ENCODE data around the gene SLCO3A1. TPM values are rescaled to one million over a fixed set of nuclear protein-coding genes. Genes with fewer than 3 reads are reported as not detected.

The SLCO3A1 gene
- total and polyA plus RNA-seq, 9 donors: 1.7 to 8.6 (median 4.5) TPM

DNA sequence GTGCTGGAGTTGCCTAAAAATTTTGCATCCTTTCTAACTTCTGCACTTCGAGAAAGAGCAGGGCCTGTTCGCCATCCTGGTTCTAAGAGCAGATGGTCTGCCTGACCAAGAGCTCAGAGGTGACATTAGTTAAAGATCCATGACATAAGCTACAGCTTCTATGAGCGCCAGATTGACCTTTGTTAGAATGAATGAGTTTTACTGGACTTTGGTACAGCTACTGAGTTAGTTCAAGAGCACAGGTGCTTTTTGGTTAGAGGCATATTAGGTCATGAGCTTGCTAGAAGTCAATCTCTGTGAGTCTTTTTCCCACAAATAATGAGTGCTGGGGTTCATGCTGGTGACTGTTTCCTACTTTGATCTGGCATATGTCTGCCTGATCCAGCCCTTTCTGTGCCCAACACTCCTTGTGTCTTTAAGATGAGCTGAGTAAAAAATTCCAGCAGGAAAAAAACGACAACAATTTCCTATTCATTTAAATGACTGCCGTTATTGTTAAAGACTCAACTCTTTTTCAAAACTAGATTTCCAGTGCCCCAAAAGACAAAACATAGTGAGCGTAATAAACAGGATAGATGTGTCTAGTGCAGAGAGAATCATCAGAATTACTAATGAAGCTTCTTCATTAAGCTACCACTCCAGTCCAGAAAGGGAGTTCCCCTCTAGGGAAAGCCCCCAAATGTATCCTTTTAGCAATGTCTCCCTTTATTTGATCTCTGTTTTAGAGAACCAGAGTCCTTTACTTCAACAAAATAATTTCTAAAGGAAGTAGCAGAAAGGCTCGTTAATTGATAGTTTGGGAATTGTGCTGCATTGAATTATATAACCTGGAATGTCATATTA, 152.9 kb downstream of the SLCO3A1 start:
- no peak for DNase-seq
- Histone ChIP-seq H3K36me3 (ENCODE audit: control insufficient read depth, insufficient read depth, low read length) (no peaks in the 10 kb centered on the region), H3K9me3 (replicated peaks; ENCODE audit: control insufficient read depth, low read depth, low read length) (no peaks in the 10 kb centered on the region), H3K27ac (ENCODE audit: low read length) (no peak overlapping the region), H3K4me3 (ENCODE audit: low read length) (no peak overlapping the region), H3K4me1 (ENCODE audit: control insufficient read depth, insufficient read depth, low read length) (no peaks in the 10 kb centered on the region), H3K27me3 (ENCODE audit: control insufficient read depth, insufficient read depth, low read length) (peaks cover 4% of the 10 kb centered on the region)
- 80% methylated on average over 2 of the region's 7 CpGs for WGBS (ENCODE audit: insufficient coverage)

DNA sequence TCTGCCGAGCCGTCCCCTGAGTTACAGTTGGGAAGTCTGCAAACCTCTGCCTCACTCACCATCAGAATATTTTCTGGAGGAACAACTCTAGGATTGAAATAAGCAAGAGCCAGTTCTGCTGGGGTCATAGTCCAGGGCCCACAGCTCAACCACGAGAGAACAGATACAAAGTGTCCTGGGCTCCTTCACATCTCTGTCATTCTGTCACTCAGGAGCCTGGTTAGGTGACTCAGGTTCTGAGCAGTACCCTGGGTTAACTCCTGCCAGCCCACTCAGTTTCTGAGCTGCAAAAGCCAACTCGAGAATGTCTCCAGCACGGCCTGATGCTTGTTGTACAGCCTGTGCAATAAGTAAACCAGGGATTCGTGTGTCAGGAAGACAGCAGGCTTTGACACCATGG, 155.7 kb downstream of the SLCO3A1 start:
- Histone ChIP-seq H3K27ac (ENCODE audit: low read length) (no peak overlapping the region), H3K4me1 (ENCODE audit: control insufficient read depth, insufficient read depth, low read length) (no peaks in the 10 kb centered on the region)

GRCh38 chr15:92011611-92012367, 158.3 kb downstream of the SLCO3A1 start:
- Histone ChIP-seq H3K27ac (ENCODE audit: low read length) (no peak overlapping the region), H3K4me1 (ENCODE audit: control insufficient read depth, insufficient read depth, low read length) (no peaks in the 10 kb centered on the region), H3K36me3 (ENCODE audit: control insufficient read depth, insufficient read depth, low read length) (no peaks in the 10 kb centered on the region), H3K4me3 (ENCODE audit: low read length) (no peak overlapping the region), H3K9me3 (replicated peaks; ENCODE audit: control insufficient read depth, low read depth, low read length) (no peaks in the 10 kb centered on the region), H3K27me3 (ENCODE audit: control insufficient read depth, insufficient read depth, low read length) (peaks cover 6% of the 10 kb centered on the region)
- no peak for DNase-seq
- WGBS (ENCODE audit: insufficient coverage): 59% methylated on average over 10 of the region's 14 CpGs

More for the DNA sequence above, 155.7 kb downstream of the SLCO3A1 start:
- no peaks in the 10 kb centered on the region for H3K36me3 ChIP-seq (ENCODE audit: control insufficient read depth, insufficient read depth, low read length)
- no peak for DNase-seq
- H3K9me3 ChIP-seq (replicated peaks; ENCODE audit: control insufficient read depth, low read depth, low read length): no peaks in the 10 kb centered on the region
- no peak overlapping the region for H3K4me3 ChIP-seq (ENCODE audit: low read length)
- WGBS (ENCODE audit: insufficient coverage): 85% methylated on average over 6 of the region's 6 CpGs
- peaks cover 9% of the 10 kb centered on the region for H3K27me3 ChIP-seq (ENCODE audit: control insufficient read depth, insufficient read depth, low read length)

DNA sequence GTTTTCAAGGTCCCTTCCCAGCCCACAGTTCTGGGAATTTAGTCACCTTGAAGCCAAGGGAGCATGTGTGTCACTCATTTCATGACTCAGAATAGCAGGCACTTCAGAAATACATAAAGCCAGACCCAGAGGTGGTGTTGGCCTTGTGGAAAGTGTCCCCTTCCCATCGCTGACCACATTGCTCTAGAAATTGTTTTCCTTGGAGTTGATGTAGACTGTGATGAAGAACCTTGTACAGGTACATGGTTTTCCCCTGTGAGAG, 158.8 kb downstream of the SLCO3A1 start:
- DNase-seq: no peak
- H3K4me1 ChIP-seq (ENCODE audit: control insufficient read depth, insufficient read depth, low read length): no peaks in the 10 kb centered on the region
- peaks cover 6% of the 10 kb centered on the region for H3K27me3 ChIP-seq (ENCODE audit: control insufficient read depth, insufficient read depth, low read length)
- H3K36me3 ChIP-seq (ENCODE audit: control insufficient read depth, insufficient read depth, low read length): no peaks in the 10 kb centered on the region
- WGBS (ENCODE audit: insufficient coverage): 88% methylated on average over 1 of the region's 1 CpG
- no peak overlapping the region for H3K27ac ChIP-seq (ENCODE audit: low read length)
- H3K9me3 ChIP-seq (replicated peaks; ENCODE audit: control insufficient read depth, low read depth, low read length): no peaks in the 10 kb centered on the region
- no peak overlapping the region for H3K4me3 ChIP-seq (ENCODE audit: low read length)

GRCh38 chr15:92012881-92013280, 159.4 kb downstream of the SLCO3A1 start:
- Histone ChIP-seq H3K9me3 (replicated peaks; ENCODE audit: control insufficient read depth, low read depth, low read length) (no peaks in the 10 kb centered on the region), H3K4me1 (ENCODE audit: control insufficient read depth, insufficient read depth, low read length) (no peaks in the 10 kb centered on the region), H3K36me3 (ENCODE audit: control insufficient read depth, insufficient read depth, low read length) (no peaks in the 10 kb centered on the region), H3K27ac (ENCODE audit: low read length) (no peak overlapping the region), H3K4me3 (ENCODE audit: low read length) (no peak overlapping the region), H3K27me3 (ENCODE audit: control insufficient read depth, insufficient read depth, low read length) (peaks cover 6% of the 10 kb centered on the region)
- WGBS (ENCODE audit: insufficient coverage): 87% methylated on average over 6 of the region's 6 CpGs
- DNase-seq: no peak

GRCh38 chr15:92014281-92015030, 160.9 kb downstream of the SLCO3A1 start:
- peaks cover 8% of the 10 kb centered on the region for H3K27me3 ChIP-seq (ENCODE audit: control insufficient read depth, insufficient read depth, low read length)
- no peaks in the 10 kb centered on the region for H3K36me3 ChIP-seq (ENCODE audit: control insufficient read depth, insufficient read depth, low read length)
- H3K4me1 ChIP-seq (ENCODE audit: control insufficient read depth, insufficient read depth, low read length): no peaks in the 10 kb centered on the region
- no peak overlapping the region for H3K27ac ChIP-seq (ENCODE audit: low read length)
- H3K9me3 ChIP-seq (replicated peaks; ENCODE audit: control insufficient read depth, low read depth, low read length): no peaks in the 10 kb centered on the region
- no peak overlapping the region for H3K4me3 ChIP-seq (ENCODE audit: low read length)
- no peak for DNase-seq
- 64% methylated on average over 2 of the region's 6 CpGs for WGBS (ENCODE audit: insufficient coverage)

DNA sequence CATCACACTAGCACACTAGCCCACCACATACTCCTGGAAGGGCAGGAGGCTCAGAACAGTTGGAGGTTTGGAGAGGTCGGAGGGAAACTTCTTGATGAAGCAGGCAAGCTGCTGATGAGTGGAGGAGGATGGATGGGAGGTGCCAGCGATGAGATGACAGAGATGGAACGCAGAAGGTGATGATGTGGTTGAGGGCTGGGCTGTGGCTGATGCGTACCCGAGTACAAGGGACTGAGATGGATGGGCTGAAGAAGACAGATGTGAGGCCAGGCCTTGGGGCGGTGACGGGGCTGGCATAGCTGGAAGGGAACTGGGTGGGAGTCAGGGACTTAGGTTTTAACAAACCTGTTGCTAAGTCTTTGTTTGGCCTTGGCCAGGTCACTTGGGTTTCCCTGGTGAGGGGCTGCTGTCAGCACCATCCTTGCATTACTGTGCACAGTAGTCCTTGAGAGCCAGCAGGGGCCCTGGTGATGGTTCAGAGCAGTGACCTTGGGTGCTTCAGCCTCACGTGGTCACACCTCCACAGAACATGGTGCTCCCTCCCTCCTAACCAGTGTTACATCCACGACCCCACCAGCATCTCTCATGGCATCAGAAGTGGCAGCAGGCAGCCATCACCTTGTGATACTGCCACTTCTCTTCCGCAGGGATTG, 164.5 kb downstream of the SLCO3A1 start:
- Histone ChIP-seq H3K36me3 (ENCODE audit: control insufficient read depth, insufficient read depth, low read length) (no peaks in the 10 kb centered on the region), H3K27ac (ENCODE audit: low read length) (no peak overlapping the region), H3K4me1 (ENCODE audit: control insufficient read depth, insufficient read depth, low read length) (no peaks in the 10 kb centered on the region), H3K27me3 (ENCODE audit: control insufficient read depth, insufficient read depth, low read length) (peaks cover 5% of the 10 kb centered on the region), H3K9me3 (replicated peaks; ENCODE audit: control insufficient read depth, low read depth, low read length) (no peaks in the 10 kb centered on the region), H3K4me3 (ENCODE audit: low read length) (no peak overlapping the region)
- 92% methylated on average over 8 of the region's 10 CpGs for WGBS (ENCODE audit: insufficient coverage)
- no peak for DNase-seq

DNA sequence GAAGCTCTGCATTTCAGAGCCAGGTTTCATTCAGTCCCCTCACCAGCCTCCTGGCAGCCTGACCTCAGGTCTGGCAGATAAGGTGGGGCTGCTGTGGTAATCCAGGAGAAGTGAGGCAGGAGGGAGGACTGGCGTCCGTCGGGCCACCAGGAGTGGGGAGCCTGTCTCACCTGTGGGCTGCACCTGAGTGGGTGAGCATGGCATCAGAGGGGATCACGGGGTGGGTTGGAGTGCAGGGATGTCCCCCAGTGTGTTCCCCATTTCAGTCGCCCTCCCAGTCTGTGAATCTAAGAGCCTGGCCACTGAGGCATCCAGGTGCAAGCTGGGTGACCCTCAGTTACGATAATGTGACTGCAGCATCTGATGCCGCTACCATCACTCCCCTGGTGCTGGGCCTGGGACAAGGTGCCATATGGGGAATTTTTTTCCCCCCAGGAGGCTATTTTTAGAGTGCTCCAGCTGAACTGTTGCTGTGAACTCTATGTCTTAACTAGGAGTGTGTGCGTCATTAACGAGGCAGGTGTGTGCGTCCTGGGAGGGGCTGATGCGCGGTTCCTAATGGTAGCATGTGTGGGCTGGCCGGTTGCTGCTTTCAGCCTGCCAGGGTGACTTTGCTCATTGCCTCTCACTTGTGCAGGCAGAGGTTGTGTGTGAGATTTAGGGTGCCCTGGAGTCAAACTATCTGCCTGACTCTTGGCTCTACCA, 165.2 kb downstream of the SLCO3A1 start:
- no peaks in the 10 kb centered on the region for H3K9me3 ChIP-seq (replicated peaks; ENCODE audit: control insufficient read depth, low read depth, low read length)
- H3K27ac ChIP-seq (ENCODE audit: low read length): no peak overlapping the region
- WGBS (ENCODE audit: insufficient coverage): 78% methylated on average over 12 of the region's 13 CpGs
- no peaks in the 10 kb centered on the region for H3K4me1 ChIP-seq (ENCODE audit: control insufficient read depth, insufficient read depth, low read length)
- peaks cover 5% of the 10 kb centered on the region for H3K27me3 ChIP-seq (ENCODE audit: control insufficient read depth, insufficient read depth, low read length)
- H3K36me3 ChIP-seq (ENCODE audit: control insufficient read depth, insufficient read depth, low read length): no peaks in the 10 kb centered on the region
- H3K4me3 ChIP-seq (ENCODE audit: low read length): no peak overlapping the region
- DNase-seq: no peak

GRCh38 chr15:92019706-92020105, 166.2 kb downstream of the SLCO3A1 start:
- H3K36me3 ChIP-seq (ENCODE audit: control insufficient read depth, insufficient read depth, low read length): no peaks in the 10 kb centered on the region
- 78% methylated on average over 5 of the region's 7 CpGs for WGBS (ENCODE audit: insufficient coverage)
- no peak for DNase-seq
- H3K9me3 ChIP-seq (replicated peaks; ENCODE audit: control insufficient read depth, low read depth, low read length): no peaks in the 10 kb centered on the region
- no peak overlapping the region for H3K4me3 ChIP-seq (ENCODE audit: low read length)
- H3K27me3 ChIP-seq (ENCODE audit: control insufficient read depth, insufficient read depth, low read length): peaks cover 3% of the 10 kb centered on the region
- no peak overlapping the region for H3K27ac ChIP-seq (ENCODE audit: low read length)
- H3K4me1 ChIP-seq (ENCODE audit: control insufficient read depth, insufficient read depth, low read length): no peaks in the 10 kb centered on the region
